GM19035 (cell line): ENCODE measurements around the gene CCDC38.

Experiments
- ATAC-seq: cut with Tn5 transposase; IDR thresholded peaks from one replicate; pipeline ENCODE4 v1.9.1; 2021; ENCODE audit not compliant: unreplicated experiment

The CCDC38 gene

DNA sequence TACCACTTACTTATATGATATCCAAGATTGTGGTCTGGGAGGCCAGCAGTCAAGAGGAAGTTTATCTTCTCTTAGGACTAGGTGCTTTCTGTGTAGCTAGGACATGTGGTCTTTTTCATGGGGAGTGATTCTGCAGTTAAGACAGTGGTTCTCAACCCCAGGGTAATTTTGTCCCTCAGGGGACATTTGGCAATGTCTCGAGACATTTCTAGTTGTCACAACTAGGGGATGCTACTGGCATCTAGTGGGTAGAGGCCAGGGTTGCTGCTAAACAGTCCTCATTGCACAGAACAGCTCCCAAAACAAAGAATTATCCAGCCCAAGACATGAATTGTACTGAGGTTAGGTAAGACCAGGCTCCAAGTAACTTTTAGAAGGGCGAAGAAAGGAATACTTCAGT is 20.7 kb upstream of the CCDC38 start:
- no peak for ATAC-seq

DNA sequence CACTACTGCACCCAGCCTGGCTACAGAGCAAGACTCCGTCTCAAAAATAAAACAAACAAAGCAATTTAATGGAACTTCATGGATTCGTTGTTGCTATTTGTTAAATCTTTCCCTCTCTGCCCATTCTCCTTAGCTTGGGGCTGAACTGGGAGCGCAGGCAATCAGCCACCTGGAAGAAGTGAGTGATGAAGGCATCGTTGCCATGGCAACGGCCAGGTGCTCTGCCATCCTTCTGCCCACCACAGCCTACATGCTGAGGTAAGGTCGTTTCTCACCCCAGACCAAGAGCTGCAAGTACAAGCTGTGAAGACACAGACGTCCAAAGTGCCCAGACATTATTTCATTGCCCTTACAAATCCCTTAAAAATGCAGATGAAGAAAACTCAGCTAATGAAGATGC is 19.8 kb upstream of the CCDC38 start:
- no peak for ATAC-seq

DNA sequence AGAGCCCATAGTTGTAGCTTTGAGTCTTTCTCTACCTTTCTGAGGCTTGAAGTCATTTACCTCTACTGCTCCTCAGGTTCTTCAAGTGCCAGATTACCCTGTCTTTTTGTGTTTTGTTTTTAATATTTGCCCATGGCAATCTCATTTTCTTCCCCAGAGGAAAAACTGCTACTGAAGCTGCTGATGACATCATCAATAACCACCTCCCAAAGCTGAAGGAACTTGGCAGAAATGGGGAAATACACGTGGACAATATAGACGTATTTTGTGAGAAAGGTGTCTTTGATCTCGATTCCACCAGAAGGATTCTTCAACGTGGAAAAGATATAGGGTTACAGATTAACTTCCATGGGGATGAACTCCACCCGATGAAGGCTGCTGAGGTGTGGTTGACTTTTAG is 17.8 kb upstream of the CCDC38 start:
- ATAC-seq = no peak

DNA sequence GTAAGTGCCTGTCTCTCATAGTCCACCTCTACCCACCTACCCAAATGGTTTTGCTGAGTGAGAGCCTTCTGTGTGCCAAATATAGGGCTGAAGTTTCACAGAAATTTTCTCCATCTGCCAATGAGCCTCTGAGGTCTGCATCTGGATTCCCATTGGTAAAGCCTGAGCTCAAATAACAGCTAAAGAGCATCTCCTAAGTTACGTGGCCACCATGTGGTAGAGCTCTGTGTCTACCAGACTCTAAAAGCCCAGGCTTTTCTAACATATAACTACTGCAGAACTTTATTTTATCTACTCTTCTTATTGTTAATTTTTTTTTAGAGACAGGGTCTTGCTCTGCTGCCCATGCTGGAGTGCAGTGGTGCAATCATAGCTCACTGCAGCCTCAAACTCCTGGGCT is 16.7 kb upstream of the CCDC38 start:
- ATAC-seq = no peak

DNA sequence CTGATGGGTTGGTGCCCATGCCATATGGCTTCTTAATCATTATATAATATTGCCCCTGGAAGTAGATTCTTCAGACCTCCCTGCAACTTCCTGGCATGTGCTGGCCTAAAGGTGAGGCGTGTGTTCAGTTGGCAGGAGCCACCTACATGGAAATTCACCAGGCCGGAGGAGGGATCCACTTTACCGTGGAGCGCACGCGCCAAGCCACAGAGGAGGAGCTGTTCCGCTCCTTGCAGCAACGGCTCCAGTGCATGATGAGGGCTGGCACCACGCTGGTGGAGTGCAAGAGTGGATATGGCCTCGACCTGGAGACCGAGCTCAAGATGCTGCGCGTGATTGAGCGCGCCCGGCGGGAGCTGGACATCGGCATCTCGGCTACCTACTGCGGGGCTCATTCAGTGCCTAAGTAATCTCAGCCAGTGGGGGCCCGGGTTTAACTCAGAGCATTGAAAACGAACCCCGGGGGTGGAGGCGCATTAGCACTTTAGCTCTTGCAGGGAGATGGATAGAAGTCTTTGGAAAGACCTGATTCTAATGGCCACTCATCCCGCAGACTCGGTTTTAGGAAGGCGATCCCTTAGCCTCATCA is 14.2 kb upstream of the CCDC38 start:
- ATAC-seq = no peak

DNA sequence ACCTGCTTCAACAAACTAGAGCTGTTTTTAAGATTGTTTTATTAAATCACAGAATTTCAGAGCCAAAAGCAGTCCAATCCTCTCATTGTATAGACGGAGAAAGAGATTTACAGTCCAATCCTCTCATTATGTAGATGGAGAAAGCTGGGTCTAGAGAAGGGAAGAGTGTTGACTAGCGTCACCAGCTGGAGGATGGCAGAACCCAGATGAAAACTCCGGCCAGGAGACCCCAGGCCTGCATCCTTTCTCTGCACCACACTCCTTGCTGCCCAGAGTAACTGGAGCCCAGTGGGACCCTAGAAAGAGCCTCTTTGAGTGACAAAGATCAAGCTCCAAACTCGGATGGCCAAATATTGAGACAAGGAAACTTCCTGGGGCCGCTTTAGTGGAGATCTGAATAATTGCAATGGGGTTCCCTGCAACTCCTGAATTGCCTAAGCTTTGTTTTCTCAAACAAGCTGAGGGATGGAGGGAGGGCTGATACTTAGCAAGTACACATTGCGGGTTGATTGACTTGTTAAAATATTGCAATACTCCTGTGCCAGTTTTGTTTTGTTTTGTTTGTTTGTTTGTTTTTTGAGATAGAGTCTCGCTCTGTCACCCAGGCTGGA is 13.2 kb upstream of the CCDC38 start:
- no peak for ATAC-seq

DNA sequence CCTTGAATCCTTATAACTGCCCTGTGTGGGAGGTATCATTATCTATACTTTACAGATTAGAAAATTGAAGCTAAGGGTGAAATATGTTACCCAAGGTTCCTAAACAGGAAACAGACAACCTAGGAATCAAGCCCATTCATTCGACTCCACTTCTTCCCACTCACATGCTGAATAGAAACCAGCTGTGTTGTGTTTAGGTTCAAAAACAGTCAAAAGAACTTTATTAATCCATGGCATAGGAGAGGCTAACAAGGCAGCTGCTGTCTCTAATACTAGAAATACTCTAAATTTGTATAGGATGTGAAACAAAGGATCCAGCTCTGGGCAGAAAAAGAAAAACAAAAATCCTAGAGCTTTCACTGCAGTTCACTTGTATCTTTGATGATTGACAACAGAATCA is 10.6 kb upstream of the CCDC38 start:
- ATAC-seq = no peak

DNA sequence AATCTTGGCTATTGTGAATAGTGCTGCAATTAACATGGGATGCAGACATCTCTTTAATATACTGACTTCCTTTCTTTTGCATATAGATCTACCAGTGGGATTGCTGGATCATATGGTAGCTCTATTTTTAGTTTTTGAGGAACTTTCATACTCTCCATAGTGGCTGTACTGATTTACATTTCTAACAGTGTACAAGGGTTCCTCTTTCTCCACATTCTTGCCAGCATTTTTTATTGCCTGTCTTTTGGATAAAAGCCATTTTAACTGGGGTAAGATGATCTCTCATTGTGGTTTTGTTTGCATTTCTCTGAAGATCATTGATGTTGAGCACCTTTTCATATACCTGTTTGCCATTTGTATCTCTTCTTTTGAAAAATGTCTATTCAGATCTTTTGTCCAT is 9.1 kb upstream of the CCDC38 start:
- ATAC-seq = no peak

DNA sequence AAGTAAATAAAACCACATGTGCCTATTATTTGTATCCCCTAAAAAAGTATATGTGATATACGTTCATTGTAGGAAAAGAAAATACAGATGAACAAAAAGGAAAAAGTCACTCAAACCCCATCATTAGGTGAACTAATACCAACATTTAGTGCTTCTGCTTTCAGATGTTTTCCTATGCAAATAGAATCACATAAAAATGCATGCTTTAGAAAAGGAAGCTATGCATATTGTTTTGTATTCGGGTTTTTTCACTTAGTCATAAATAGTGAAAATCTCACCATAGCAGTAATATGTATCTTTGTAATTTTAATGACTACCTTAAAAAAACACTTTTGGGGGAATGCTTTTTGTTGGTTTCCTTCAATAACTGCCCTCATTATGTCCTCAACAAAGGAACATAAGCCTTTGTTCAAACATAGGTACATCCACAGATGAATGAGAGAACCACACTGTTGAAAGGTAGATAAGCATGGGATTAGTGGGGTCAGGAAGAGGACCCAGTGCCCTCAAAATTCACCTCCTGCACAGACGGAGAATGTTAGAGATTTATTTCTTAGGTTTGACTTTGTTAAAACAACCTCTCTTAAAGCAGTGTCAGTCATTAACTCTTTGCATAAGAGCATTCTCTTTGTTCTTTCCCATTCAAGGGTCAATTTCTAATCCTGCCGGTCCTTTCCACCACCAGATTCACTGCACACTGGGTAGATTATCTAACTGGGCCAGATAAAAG is 7.2 kb upstream of the CCDC38 start:
- no peak for ATAC-seq

DNA sequence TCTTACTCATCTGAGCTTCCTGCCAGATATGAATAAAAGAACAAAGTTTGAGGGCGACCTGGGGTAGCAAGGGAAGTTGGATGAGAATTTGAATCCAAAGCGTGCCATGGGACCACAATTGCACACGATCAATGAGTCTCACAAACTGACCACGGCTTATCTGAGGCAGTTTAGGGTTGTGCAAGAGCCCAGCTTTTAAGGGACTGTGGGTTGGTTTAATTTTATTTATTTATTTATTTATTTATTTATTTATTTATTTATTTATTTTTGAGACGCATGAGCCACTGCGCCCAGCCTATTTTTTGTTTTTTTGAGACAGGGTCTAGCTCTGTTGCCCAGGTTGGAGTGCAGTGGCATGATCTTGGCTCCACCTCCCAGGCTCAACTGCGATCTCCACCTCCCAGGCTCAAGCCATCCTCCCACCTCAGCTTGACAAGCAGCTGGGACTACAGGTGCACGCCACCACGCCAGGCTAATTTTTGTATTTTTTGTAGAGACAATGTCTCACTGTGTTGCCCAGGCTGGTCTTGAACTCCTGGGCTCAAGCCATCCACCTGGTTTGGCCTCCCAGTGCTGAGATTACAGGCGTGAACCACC is 1.8 kb upstream of the CCDC38 start:
- no peak for ATAC-seq

DNA sequence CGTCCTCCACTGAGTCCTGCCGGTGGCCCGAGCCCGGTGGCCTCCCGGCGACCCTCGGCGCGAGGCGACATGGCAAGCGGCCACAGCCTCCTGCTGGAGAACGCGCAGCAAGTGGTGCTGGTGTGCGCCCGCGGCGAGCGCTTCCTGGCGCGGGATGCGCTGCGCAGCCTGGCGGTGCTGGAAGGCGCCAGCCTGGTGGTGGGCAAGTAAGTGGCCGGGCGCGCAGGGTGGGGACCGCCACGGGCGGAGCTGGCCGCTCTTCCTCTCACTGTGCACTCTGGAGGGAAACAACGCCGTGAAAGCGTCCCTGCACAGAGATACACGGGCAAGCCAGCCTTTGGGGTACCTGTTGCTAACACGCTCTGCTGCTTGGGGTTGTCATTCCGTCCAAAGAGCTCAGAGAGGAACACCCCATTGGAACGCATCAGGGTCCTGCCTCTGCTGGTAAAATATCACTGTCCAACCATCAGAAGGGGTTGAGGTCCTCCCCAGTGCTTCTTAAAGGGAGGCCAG is 972 bp upstream of the CCDC38 start, which contains the start of gene AMDHD1:
Gene AMDHD1 (plus strand): TSS at position 2 of the 513 bp plus-strand sequence. CDS start 68 bp downstream, at position 70.
- peak; percentile 65 for ATAC-seq

DNA sequence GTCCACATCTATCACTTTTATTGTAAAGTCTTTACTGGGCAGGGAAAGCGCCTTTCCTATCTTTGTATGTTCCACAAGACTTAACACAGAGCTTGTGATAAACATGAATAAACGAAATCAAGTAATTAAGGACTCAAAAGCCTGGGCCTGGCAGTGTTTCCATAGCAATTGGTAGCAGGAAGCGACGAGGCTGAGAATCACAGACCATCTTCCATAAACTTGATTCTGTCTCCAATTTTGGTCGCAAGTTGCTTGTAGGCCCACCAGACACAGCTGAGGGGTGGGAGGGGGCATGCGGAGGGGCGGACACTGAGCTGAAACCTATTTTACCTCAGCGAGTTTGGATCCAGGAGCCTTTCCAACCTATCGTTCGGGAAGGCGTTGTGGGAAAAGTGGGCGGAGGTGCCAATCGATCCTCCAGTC is 302 bp downstream of the CCDC38 start:
- ATAC-seq = no peak

DNA sequence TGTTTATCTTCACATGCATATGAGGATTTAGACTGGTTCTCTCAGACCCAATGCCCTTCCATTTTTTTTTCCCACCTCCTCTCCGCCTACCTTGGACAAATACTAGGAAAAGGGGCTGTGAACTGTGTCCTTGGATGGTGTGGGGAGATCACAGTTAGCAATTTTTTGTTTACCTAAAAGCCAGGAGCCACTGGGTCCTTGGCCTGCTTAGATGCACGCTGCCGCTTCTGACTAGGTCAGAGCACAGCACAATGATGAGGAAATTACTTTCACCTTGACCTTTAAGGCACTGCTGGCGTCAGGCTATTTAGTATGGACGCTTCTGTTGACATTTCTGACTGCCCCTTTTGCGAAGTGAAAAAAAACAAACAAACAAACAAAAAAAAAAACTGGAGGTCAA is 1.9 kb downstream of the CCDC38 start:
- ATAC-seq = no peak

DNA sequence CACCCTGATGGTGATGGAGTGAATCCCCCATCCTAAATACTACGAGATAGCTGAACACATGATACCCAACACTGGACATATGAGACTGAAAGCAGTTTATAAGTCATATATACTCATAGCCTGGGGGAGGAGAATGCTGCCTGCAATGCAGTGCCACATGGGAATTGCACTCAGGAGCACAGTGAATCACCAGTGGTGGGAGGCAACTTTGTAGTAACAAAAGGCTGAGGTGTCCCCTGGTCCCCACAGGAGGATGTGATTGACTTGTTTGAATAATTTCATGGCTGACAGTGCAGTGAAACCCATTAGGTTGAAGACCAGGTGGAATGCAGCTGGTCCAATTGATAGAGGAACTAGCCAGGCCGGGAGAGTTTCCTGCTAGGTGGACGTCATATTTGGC is 20.2 kb downstream of the CCDC38 start:
- no peak for ATAC-seq

DNA sequence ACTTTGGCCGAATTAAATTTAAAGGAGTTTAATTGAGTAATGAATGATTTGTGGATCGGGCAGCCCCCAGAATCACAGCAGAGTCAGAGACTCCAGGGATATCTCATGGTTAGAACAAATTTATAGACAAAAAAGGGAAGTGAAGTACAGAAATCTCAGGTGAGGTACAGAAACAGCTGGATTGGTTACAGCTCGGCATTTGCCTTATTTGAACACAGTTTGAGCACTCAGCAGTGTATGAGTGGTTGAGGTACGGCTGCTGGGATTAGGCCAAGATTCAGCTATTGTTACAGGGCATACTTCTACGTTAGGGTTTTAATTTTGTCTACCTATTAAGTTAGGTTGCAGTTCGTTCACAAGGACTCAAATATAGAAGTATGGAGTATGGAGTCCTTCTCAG is 23.3 kb downstream of the CCDC38 start:
- ATAC-seq = no peak

DNA sequence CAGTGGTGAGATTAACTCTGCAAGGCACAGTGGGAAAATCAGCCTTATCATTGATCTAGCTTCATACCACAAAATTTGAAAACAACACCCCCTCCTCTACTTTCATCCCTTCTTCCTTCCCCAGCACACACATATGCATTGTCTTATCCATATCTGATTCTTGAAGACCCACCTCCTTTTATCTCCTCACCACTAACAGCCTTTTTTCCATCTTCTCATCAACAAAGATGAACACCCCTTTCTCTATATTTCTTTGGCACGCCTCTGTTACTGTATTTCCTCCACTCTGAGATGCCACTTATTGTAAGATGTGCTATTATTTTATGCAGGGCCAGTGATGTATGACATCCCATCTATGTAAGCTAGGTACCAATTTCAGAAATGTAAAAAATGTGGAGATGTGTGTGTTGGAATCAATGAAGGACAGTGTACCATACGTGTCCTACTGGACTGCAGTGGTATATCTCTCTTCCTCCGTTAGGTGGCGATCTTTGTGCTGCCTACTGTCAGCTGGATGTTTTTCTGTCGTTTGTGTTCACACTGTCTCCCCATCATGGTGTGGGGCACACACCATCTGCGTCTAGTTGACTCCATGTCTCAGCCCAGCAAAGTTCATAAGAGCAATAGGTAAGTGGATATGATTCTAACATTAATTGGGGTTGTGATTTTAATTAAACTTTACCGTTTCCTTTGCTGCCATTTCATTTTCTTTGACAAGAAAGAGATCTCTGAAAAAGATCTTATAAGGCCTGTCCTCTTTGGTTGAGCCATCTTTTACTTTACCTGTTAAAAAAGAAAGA is 24.0 kb downstream of the CCDC38 start:
- peak; percentile 89 for ATAC-seq

DNA sequence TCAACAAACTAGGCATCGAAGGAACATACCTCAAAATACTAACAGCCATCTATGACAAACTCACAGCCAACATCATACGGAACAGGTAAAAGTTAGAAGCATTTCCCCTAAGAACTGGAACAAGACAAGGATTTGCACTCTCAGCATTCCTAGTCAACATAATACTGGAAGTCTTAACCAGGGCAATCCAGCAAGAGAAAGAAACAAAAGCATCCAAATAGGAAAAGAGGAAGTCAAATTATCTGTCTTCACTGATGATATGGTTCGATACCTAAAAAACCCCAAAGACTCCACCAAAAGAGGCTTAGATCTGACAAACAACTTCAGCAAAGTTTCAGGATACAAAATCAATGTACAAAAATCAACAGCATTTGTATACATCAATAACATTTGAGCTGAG is 32.5 kb downstream of the CCDC38 start:
- ATAC-seq = no peak

DNA sequence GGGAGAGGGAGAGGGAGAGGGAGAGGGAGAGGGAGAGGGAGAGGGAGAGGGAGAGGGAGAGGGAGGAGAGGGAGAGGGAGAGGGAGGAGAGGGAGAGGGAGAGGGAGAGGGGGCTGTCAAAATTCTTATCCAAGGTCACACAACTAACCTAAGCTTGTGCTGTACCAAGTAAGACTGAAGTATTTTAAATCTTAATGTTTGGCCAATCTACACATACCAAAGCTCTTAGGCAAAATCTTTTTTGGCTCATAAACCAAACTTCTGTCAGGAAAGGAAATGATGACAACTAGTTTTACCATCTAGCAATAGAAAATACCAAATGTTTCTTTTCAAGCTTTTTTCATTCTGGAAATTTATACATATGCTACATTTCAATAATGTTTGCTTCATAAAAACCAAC is 33.8 kb downstream of the CCDC38 start:
- no peak for ATAC-seq

DNA sequence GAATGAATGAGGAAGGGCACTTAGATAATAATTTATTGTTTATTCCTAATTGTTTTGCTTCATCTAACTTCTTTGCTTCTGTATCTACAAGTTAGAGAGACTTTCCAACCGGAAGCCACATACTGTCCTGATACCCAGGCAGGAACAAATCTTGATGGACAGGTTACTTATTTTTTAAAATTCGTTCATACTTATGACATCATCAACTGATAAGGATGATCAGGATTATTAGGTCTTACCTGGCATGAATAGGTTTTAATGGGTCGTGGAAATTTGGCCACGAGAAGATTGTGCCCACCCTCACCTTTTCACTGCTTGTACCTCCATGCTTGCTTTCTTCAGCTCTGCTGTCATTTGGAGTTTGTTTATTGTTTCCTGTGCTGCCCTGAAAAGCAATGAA is 44.3 kb downstream of the CCDC38 start:
- ATAC-seq = no peak

DNA sequence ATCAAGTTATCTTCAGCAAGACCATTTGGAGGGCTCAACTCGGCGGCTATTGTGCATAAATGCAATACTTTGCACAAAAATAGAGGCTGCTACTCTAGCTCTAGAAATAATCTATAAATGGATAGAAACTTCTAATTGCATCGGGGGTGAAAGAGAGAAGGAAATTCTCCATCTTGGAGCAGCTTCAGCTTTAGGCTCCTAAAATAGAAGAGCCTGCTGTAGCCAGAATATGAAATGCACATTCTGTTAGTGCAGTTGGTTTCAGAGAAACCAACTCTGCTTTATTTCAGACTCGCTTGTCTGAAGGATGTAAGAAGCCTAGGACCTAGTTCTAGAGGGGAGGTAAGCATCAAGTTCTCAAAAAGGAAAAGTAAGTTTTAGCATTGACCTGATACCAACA is 45.6 kb downstream of the CCDC38 start:
- ATAC-seq = no peak

DNA sequence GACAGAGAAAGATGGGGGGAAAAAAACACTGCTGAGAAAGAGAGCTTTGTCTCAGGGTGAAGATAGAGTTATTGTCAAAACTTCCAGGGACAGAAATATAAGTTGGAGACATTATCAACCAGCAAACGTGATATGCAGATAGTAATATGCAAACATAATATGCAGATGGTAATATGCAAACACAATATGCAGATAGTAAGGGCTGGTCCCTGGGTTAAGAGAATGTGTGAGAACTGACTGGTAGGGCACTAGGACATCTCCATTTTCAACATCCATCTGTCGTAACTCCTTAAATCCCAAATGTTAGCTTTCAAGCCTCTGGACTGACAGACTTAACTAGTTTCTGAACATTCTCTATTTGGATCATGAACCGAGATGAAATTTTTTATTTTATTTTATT is 51.5 kb downstream of the CCDC38 start:
- ATAC-seq = no peak
